Stimulated activated CD8-positive, alpha-beta memory T cell treated with anti-CD3 and anti-CD28 coated beads, Interleukin-15, amount 100 ng/mL, for 24 hours (primary cell): ENCODE results near the gene ZNF24.

ENCODE experiments used
- DNase-seq: peaks from one replicate; pipeline ENCODE4 v3.0.0-alpha.2; 2020; ENCODE audit warnings: low read depth

Gene ZNF24

DNA sequence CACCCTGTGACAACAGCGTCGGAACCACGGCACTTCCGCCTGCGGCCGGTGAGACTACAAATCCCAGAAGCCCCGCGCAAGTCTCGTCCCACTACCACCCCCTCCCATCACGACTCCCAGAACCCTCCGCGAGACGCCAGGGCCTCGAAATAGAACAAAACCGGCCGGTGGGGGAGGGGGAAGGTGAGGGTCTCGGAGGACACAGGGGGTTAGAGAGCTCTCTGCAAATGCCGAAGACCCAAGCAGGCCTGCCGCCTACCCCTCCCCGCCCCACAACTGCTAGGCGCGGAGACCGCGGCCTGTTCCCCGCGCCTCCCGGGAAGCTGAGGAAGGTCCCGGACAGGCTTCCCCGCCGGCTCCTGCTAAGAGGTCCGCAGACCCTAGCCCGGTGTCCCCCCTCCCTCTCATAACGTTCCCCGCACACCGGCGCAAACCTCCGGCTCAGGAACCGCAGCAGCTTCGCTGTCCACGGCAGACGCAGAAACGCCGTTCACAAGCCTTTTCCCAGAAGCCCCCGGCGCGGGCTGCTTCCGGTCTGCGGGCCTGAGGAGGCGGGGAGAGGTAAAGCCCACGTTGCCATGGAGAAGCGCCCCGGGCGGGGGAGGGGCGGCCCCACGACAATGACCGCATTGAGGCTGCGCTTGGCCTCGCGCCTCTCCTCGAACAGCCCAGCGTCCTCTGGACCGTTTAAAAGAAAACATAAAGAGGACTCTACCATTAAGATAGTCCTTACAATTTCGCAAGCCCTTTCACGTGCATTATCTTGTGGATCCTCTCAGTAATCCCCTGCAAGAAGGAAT, at the start of gene ZNF24:
Gene ZNF24, minus strand, starts transcription at position 485 of the 800 bp plus-strand sequence. CDS start 3,770 bp downstream, outside the sequence.
- peak; percentile 79 for DNase-seq

- DNase-seq: no peak
Observed at GRCh38 chr18:35393716-35394115, 49.5 kb upstream of the ZNF24 start.

GRCh38 chr18:35392375-35392774, 48.2 kb upstream of the ZNF24 start:
- no peak for DNase-seq

GRCh38 chr18:35390951-35391700, 46.9 kb upstream of the ZNF24 start:
- DNase-seq: no peak

- DNase-seq: no peak
Observed at GRCh38 chr18:35389095-35389618, 44.9 kb upstream of the ZNF24 start.

GRCh38 chr18:35387152-35387571, 42.9 kb upstream of the ZNF24 start:
- DNase-seq: no peak

DNA sequence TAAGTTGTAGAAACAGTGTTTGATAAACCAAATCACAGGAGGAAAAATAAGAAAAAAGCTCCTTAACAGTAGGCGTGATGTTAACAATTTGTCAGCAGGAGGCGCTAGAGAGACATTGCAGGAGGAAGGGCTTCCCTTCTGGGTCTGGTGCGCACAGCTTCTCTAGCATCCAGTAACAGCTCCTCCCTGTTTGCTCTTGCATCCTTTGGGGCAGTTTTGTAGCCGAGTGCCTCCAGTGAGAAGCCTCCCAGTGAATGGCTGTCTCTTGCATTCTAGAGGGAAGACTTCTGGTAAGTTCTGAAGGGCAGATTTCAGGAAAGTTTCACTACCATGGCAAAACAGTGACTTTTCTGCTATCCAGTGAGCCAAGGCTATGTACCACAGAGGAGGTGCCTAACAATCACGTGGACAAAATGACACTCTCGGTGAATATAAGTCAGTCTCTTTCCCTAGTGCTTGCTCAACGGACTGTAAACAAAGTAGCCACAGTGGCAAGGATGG, 42.4 kb upstream of the ZNF24 start:
- no peak for DNase-seq

GRCh38 chr18:35383136-35383535, 38.9 kb upstream of the ZNF24 start:
- DNase-seq: no peak

GRCh38 chr18:35379421-35379820, 35.2 kb upstream of the ZNF24 start:
- no peak for DNase-seq

DNA sequence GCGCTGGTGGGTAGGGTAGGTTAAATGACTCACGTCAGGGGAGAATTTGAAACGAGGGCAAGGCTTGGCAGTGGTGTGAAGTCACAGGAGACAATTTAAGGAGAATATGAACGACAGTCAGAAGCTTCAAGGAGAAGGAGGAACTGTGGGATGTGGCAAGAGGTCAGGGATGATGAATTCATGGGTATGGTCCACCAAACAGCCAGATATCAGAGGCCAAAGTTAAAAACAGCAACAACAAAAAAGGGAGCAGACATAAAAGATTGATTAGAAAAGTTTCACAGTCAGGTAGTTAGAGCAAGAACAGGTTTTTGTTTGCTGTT, 34.3 kb upstream of the ZNF24 start:
- DNase-seq: no peak

- no peak for DNase-seq
Observed at GRCh38 chr18:35377875-35378573, 33.8 kb upstream of the ZNF24 start.

GRCh38 chr18:35376742-35377695, 32.8 kb upstream of the ZNF24 start, which contains the start of gene ZNF396:
Gene ZNF396, minus strand, starts transcription at chr18:35377337. Its CDS starts 3,045 bp downstream, at chr18:35374292.
- peak; percentile 36 for DNase-seq

GRCh38 chr18:35376393-35376741, 32.1 kb upstream of the ZNF24 start:
- DNase-seq: peak; percentile 3

DNA sequence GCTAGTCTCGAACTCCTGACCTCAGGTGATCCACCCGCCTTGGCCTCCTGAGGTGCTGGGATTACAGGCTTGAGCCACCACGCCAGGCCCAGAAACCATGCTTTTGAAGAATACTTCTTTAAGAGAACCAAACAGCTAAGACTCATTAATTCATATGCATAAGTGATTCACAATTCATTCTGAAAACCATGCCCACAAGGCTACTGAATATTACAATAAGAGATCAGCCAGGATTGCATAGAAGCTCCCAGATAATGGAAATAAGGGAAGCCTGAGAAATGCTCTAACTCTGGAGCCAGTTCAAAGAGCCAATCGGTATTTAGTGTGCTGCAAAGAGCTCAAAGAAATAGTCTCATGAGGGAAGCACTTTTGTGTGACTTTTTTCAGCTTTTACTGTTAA, 30.5 kb upstream of the ZNF24 start:
- DNase-seq: no peak

DNA sequence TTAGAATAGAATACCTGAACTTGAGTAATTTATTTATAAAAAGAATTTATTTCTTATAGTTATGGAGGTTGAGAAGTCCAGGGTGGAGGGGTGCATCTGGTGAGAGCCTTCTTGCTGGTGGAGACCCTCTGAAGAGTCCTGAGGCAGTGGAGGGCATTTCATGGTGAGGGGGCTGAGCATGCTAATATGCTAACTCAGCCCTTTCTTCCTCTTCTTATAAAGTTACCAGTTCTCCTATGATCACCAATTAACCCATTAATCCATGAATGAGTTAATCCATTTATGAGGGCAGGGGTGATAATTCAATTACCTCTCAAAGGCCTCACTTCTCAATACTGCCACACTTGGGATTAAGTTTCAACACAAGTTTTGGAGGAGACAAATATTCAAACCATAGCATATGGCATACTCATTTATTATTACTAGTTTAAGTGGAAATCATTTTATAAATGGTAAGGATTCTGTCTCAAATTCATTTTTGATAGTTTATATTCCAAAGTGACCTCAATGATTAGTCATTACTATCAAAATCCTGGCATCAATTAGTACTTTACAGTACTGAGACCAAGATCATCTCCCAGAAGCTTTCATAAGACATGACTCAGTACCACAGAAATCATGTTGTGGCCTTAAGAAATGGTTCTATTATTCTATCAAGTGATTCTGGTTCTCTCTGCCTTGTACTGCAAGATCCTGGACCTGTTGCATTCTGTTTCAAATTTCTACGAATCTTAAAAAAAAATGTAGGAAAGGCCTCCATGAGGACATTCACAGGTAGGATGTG, 27.4 kb upstream of the ZNF24 start:
- no peak for DNase-seq

GRCh38 chr18:35369126-35369525, 24.9 kb upstream of the ZNF24 start:
- DNase-seq: no peak

DNA sequence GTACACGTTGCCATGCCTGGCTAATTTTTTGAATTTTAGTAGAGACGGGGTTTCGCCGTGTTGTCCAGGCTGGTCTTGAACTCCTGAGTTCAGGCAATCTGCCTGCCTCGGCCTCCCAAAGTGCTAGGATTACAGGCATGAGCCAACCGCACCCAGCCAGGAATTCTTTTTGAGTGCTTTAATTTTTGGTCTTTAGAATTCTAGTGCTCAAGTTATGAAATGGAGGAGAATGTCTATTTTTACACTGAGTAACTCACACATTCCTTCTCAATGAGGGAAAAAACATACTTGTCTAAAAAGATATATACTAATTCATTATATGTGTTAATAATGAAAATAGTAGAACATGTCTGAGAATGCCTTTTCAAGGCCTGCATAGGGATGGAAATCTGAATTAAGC, 24.4 kb upstream of the ZNF24 start:
- DNase-seq: no peak

GRCh38 chr18:35362531-35362930, 18.3 kb upstream of the ZNF24 start:
- DNase-seq: no peak

DNA sequence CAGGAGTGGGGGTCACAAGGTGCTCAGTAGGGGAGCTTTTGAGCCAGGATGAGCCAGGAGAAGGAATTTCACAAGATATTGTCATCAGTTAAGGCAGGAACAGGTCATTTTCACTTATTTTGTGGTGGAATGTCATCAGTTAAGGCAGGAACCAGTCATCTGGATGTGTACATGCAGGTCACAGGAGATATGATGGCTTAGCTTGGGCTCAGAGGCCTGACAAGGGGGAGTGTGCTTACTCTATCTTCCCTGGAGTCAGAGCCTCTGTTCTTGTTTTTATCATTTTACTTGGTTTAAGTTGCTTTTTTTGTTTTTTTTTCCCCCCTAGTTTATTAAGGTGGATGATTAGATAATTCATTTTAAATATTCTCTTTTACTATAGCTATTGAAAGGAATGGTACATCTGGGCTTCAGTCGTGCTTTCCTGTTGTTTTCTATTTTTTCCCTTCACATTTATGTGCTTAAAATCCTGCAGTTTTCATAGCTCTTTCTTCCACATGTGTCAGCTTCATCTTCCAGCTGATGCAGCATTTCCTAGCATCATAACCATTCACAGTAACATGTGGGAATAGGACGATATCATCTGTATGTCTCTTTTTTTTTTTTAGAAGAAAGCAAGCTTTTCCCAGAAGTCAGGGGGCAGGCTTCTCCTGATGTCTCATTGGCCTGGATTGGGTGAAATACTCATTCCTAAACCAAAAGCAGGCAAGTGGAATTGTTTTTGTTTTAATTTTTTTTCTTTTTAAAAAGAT, 17.5 kb upstream of the ZNF24 start:
- no peak for DNase-seq

DNA sequence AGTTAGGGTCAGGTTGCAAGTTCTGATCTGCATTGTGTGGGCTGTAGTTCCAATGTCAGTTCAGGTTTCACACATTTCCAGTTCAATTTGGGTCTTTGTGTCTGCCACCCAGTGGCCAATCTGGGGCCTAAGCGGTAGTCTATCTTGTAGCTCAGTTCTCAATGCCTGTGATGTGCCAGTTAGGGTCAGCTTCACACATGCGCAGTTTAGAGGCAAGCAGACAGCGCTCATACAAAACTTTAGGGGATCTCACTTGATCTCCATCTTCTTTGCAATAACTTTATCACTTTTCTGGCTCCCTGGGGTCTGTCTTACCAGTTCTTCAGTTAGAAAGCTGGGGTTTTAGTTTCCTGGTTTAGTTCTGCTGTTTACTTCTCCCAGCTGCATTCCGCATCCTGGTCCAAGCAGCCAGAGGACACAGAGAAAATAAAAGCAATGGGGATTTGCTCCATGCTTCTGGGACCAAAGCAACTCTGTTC, 11.0 kb upstream of the ZNF24 start:
- no peak for DNase-seq
